Neural progenitor cell (in vitro differentiated cells): ENCODE results near the gene CAAP1. TPM values are rescaled to one million over a fixed set of nuclear protein-coding genes. Genes with fewer than 3 reads are reported as not detected.

Experiments used
- DNase-seq: peaks from one replicate; pipeline ENCODE4 v3.0.0-alpha.2; 2016; ENCODE audit warnings: low spot score
- H2AFZ ChIP-seq: fragments of 200-600 bp; sonication (generic); replicated peaks from 2 replicates; pipeline ENCODE4 v1.6.1; 2016; ENCODE audit warnings: antibody characterized with exemption
- H3F3A ChIP-seq: fragments of 200-600 bp; sonication (generic); 2 replicates; pipeline ENCODE4 v1.6.1; 2016; ENCODE audit warnings: antibody characterized with exemption, low read depth
- H3K27ac ChIP-seq: fragments of 200-600 bp; sonication (generic); 2 replicates; pipeline ENCODE4 v1.5.1; 2016; ENCODE audit warnings: mild to moderate bottlenecking
- H3K27me3 ChIP-seq: fragments of 200-600 bp; sonication (generic); 2 replicates; pipeline ENCODE4 v1.6.1; 2016; ENCODE audit warnings: mild to moderate bottlenecking, moderate library complexity
- H3K36me3 ChIP-seq: fragments of 200-600 bp; sonication (generic); 2 replicates; pipeline ENCODE4 v1.5.1; 2016
- H3K4me1 ChIP-seq: fragments of 200-600 bp; sonication (generic); 2 replicates; pipeline ENCODE4 v1.6.1; 2016; ENCODE audit warnings: mixed run types
- H3K4me2 ChIP-seq: fragments of 200-600 bp; sonication (generic); 2 replicates; pipeline ENCODE4 v1.6.1; 2016
- H3K4me3 ChIP-seq: fragments of 200-600 bp; sonication (generic); 2 replicates; pipeline ENCODE4 v1.5.1; 2016
- H3K79me2 ChIP-seq: fragments of 200-600 bp; sonication (generic); 2 replicates; pipeline ENCODE4 v1.6.1; 2016; ENCODE audit warnings: low read depth
- H3K9ac ChIP-seq: fragments of 200-600 bp; sonication (generic); 2 replicates; pipeline ENCODE4 v1.6.1; 2016
- H3K9me3 ChIP-seq: fragments of 200-600 bp; sonication (generic); 2 replicates; pipeline ENCODE4 v1.5.1; 2016; ENCODE audit warnings: low read depth
- H4K20me1 ChIP-seq: fragments of 200-600 bp; sonication (generic); 2 replicates; pipeline ENCODE4 v1.6.1; 2016; ENCODE audit warnings: low read depth
- H3K27ac Mint-ChIP-seq: 3 replicates; pipeline ENCODE4 v1.8.0; 2021; ENCODE audit warnings: mixed read lengths
- H3K27me3 Mint-ChIP-seq: 2 replicates; pipeline ENCODE4 v1.8.0; 2022; ENCODE audit warnings: low read depth, mild to moderate bottlenecking, inconsistent platforms, moderate library complexity, mixed read lengths; ENCODE audit not compliant: insufficient read depth
- H3K36me3 Mint-ChIP-seq: 3 replicates; pipeline ENCODE4 v1.8.0; 2021; ENCODE audit warnings: mixed read lengths
- H3K4me1 Mint-ChIP-seq: 3 replicates; pipeline ENCODE4 v1.8.0; 2021; ENCODE audit warnings: mixed read lengths
- H3K4me3 Mint-ChIP-seq: 3 replicates; pipeline ENCODE4 v1.8.0; 2021; ENCODE audit warnings: mild to moderate bottlenecking, moderate library complexity, mixed read lengths
- H3K9me3 Mint-ChIP-seq: 3 replicates; pipeline ENCODE4 v1.8.0; 2020; ENCODE audit warnings: mixed read lengths
- CTCF ChIP-seq: fragments of 200-600 bp; sonication (generic); IDR thresholded peaks from 2 replicates; pipeline ENCODE4 v1.5.1; 2017; ENCODE audit warnings: antibody characterized with exemption, mild to moderate bottlenecking
- EZH2 ChIP-seq: fragments of 200-600 bp; sonication (generic); IDR thresholded peaks from 2 replicates; pipeline ENCODE4 v1.6.1; 2017; ENCODE audit warnings: antibody characterized with exemption, mild to moderate bottlenecking, moderate library complexity
- EZH2phosphoT487 ChIP-seq: fragments of 200-600 bp; sonication (generic); IDR thresholded peaks from 2 replicates; pipeline ENCODE4 v1.6.1; 2017; ENCODE audit warnings: antibody characterized with exemption
- total RNA-seq: library from RNA; depleted of rRNA; stranded (reverse); fragments of >200 nt; gene quantifications from 2 replicates; pipeline ENCODE4 v1.2.3, GENCODE V29; 2015; ENCODE audit warnings: low replicate concordance

The CAAP1 gene
- total RNA-seq, 1 donor from 2014 or later = 44.1 TPM

- no peak overlapping the region for H3K4me3 ChIP-seq
- no peaks in the 10 kb centered on the region for H3F3A ChIP-seq
- no peaks in the 10 kb centered on the region for H3K27me3 ChIP-seq
- no peaks in the 10 kb centered on the region for H4K20me1 ChIP-seq
- no peak overlapping the region for H3K27ac Mint-ChIP-seq
- peaks cover 10% of the 10 kb centered on the region for H3K4me1 ChIP-seq
- no peaks in the 10 kb centered on the region for H3K9me3 ChIP-seq
- no peak for TF ChIP-seq CTCF
- TF ChIP-seq EZH2phosphoT487 = no peak
- no peak for TF ChIP-seq EZH2
- no peaks in the 10 kb centered on the region for H3K36me3 ChIP-seq
- H3K4me3 Mint-ChIP-seq = no peak overlapping the region
- H3K79me2 ChIP-seq = peaks cover 100% of the 10 kb centered on the region
- H3K9me3 Mint-ChIP-seq = peaks cover 25% of the 10 kb centered on the region
- H3K4me2 ChIP-seq = no peak overlapping the region
- no peak overlapping the region for H2AFZ ChIP-seq
- H3K27ac ChIP-seq = no peak overlapping the region
- H3K36me3 Mint-ChIP-seq = peaks cover 29% of the 10 kb centered on the region
- peaks cover 3% of the 10 kb centered on the region for H3K27me3 Mint-ChIP-seq
- no peak overlapping the region for H3K9ac ChIP-seq
- no peak for DNase-seq
- H3K4me1 Mint-ChIP-seq = no peaks in the 10 kb centered on the region
These were observed 45.3 kb upstream of the CAAP1 start for GRCh38 chr9:26937816-26938371.

- H3K79me2 ChIP-seq = peaks cover 95% of the 10 kb centered on the region
- DNase-seq = no peak
- peaks cover 3% of the 10 kb centered on the region for H3K27me3 Mint-ChIP-seq
- H3K4me1 ChIP-seq = peaks cover 7% of the 10 kb centered on the region
- H3K4me3 Mint-ChIP-seq = no peak overlapping the region
- no peaks in the 10 kb centered on the region for H3F3A ChIP-seq
- no peak for TF ChIP-seq CTCF
- H3K36me3 Mint-ChIP-seq = peaks cover 27% of the 10 kb centered on the region
- peaks cover 20% of the 10 kb centered on the region for H3K9me3 Mint-ChIP-seq
- no peak overlapping the region for H3K4me3 ChIP-seq
- peak overlapping the region; percentile 4 for H3K27ac ChIP-seq
- no peaks in the 10 kb centered on the region for H3K27me3 ChIP-seq
- H3K4me2 ChIP-seq = no peak overlapping the region
- H3K4me1 Mint-ChIP-seq = no peaks in the 10 kb centered on the region
- H3K27ac Mint-ChIP-seq = no peak overlapping the region
- no peaks in the 10 kb centered on the region for H4K20me1 ChIP-seq
- no peak overlapping the region for H3K9ac ChIP-seq
- no peaks in the 10 kb centered on the region for H3K9me3 ChIP-seq
- peaks cover 4% of the 10 kb centered on the region for H3K36me3 ChIP-seq
- no peak overlapping the region for H2AFZ ChIP-seq
These were observed 43.2 kb upstream of the CAAP1 start for GRCh38 chr9:26935847-26936246.

GRCh38 chr9:26928902-26929495 lies 36.4 kb upstream of the CAAP1 start:
- no peaks in the 10 kb centered on the region for H3K9me3 ChIP-seq
- H3K27ac ChIP-seq = no peak overlapping the region
- Mint-ChIP-seq H3K4me1 (no peaks in the 10 kb centered on the region), H3K4me3 (no peak overlapping the region), H3K9me3 (no peaks in the 10 kb centered on the region), H3K36me3 (peaks cover 22% of the 10 kb centered on the region), H3K27me3 (no peaks in the 10 kb centered on the region), H3K27ac (no peak overlapping the region)
- H4K20me1 ChIP-seq = no peaks in the 10 kb centered on the region
- H3K36me3 ChIP-seq = peaks cover 28% of the 10 kb centered on the region
- H2AFZ ChIP-seq = no peak overlapping the region
- no peaks in the 10 kb centered on the region for H3K4me1 ChIP-seq
- H3K4me2 ChIP-seq = no peak overlapping the region
- DNase-seq = no peak
- TF ChIP-seq EZH2phosphoT487 (no peak), EZH2 (no peak), CTCF (no peak)
- no peaks in the 10 kb centered on the region for H3F3A ChIP-seq
- H3K79me2 ChIP-seq = peaks cover 26% of the 10 kb centered on the region
- no peak overlapping the region for H3K4me3 ChIP-seq
- H3K9ac ChIP-seq = no peak overlapping the region
- no peaks in the 10 kb centered on the region for H3K27me3 ChIP-seq
